T-helper 17 cell (primary cell): ENCODE data around the gene KLHDC1. TPM values are rescaled to one million over a fixed set of nuclear protein-coding genes. Genes with fewer than 3 reads are reported as not detected.
A peak's percentile ranks its signal among the peaks of the same experiment; 100 is the strongest.
"Not testable (repeated sequence)": the region's sequence is repeated elsewhere in the genome, so short reads cannot be mapped to it uniquely, and the experiment has no call there.

Experiments
- ATAC-seq: fragments of 150-1000 bp; cut with Tn5 transposase; 2 replicates; pipeline ENCODE4 v1.10.0; 2021; ENCODE audit warnings: mild to moderate bottlenecking, moderate library complexity
- DNase-seq, 3 donors: peaks; one replicate each; pipeline versions ENCODE4 v3.0.0 to v3.0.0-alpha.2; 2020 to 2021
- H3K9me3 ChIP-seq: one replicate; pipeline ENCODE4 v1.7.0; 2013; ENCODE audit warnings: low read length, mild to moderate bottlenecking; ENCODE audit not compliant: control insufficient read depth, poor library complexity, severe bottlenecking
- H3K27ac Mint-ChIP-seq: one replicate; pipeline ENCODE4 v1.8.0; 2022; ENCODE audit warnings: mild to moderate bottlenecking, moderate library complexity, mixed read lengths
- H3K27me3 Mint-ChIP-seq: one replicate; pipeline ENCODE4 v1.8.0; 2022; ENCODE audit warnings: mixed read lengths
- H3K36me3 Mint-ChIP-seq: one replicate; pipeline ENCODE4 v1.8.0; 2022; ENCODE audit warnings: low read depth, mixed read lengths
- H3K4me1 Mint-ChIP-seq: one replicate; pipeline ENCODE4 v1.8.0; 2022; ENCODE audit warnings: mild to moderate bottlenecking, mixed read lengths
- H3K4me3 Mint-ChIP-seq: one replicate; pipeline ENCODE4 v1.8.0; 2022; ENCODE audit warnings: mild to moderate bottlenecking, moderate library complexity, mixed read lengths
- total RNA-seq, 4 donors: library from RNA in 2 of 4; stranded (reverse) in 2 of 4; gene quantifications; one replicate each; pipeline ENCODE4 v1.2.3 and lab custom pipeline; 2022 to 2026

Gene KLHDC1
- total RNA-seq, 2 donors from 2014 or later, result 7.4 to 7.5 TPM

DNA sequence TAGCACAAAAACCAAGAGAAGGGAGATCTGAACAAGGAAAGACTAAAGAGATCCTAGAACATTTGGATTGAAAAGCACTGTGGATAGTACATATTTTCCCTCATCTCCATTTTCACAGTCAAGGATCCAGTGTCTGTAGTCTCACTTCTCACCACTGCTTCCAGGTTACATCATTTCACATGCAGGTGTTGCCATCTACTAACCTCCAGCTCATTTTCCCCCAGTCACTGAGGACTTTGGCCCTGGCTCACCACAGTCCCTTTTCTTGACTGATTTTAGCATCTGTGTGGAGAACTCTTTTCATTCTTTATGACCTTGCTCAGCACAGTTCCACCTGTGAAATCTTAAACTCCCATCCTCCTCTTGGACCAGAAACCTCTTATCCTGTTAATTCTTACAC lies 53.6 kb downstream of the KLHDC1 start:
- peaks cover 18% of the 10 kb centered on the region for H3K36me3 Mint-ChIP-seq
- not testable (repeated sequence) for DNase-seq, H3K4me3 Mint-ChIP-seq, H3K4me1 Mint-ChIP-seq, ATAC-seq, H3K27me3 Mint-ChIP-seq, H3K9me3 ChIP-seq
- H3K27ac Mint-ChIP-seq, result peak overlapping the region; percentile 39

GRCh38 chr14:49754570-49755097 lies 61.7 kb downstream of the KLHDC1 start:
- peaks cover 3% of the 10 kb centered on the region for H3K4me1 Mint-ChIP-seq
- ATAC-seq (no peak), DNase-seq (no peak)
- no peak overlapping the region for H3K4me3 Mint-ChIP-seq
- H3K27me3 Mint-ChIP-seq, result no peaks in the 10 kb centered on the region
- H3K27ac Mint-ChIP-seq, result no peak overlapping the region
- H3K9me3 ChIP-seq, result no peaks in the 10 kb centered on the region
- no peaks in the 10 kb centered on the region for H3K36me3 Mint-ChIP-seq

GRCh38 chr14:49755378-49755777 lies 62.5 kb downstream of the KLHDC1 start:
- Mint-ChIP-seq H3K4me1 (peaks cover 6% of the 10 kb centered on the region), H3K4me3 (no peak overlapping the region), H3K27ac (peak overlapping the region; percentile 16), H3K27me3 (no peaks in the 10 kb centered on the region), H3K36me3 (no peaks in the 10 kb centered on the region)
- H3K9me3 ChIP-seq, result no peaks in the 10 kb centered on the region
- ATAC-seq (no peak), DNase-seq (no peak)

DNA sequence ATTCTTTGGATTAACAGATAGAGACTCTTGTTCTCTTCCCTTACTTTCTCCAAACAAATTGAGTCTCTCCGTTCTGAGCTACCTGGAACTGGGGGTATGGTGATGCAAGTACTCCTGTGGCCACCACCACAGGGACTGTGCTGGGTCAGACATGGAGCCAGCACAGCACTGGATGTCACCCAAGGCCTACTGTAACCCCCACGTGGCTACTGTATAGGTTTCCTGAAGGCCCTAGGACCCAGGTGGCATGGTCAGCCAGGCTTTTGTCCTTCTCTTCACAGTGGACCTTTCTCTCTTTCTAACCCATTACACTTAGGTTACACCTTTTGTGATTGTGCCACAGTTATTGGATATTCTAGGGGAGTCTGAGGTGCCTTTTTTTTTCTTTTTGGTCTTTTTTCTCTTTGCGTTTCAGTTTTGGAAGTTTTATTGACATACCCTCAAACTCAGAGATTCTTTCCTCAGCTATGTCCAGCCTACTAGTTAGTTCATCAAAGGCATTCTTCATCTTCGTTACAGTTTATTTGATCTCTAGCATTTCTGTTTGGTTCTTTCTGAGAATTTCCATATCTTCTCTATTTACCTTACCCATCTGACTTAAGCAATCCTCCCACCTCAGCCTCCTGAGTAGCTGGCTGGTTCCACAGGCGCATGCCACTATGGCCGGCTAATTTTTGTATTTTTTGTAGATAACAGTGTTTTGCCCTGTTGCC lies 69.1 kb downstream of the KLHDC1 start:
- H3K27me3 Mint-ChIP-seq, result peaks cover 4% of the 10 kb centered on the region
- H3K9me3 ChIP-seq, result no peaks in the 10 kb centered on the region
- H3K36me3 Mint-ChIP-seq, result peaks cover 2% of the 10 kb centered on the region
- H3K4me1 Mint-ChIP-seq, result peaks cover 11% of the 10 kb centered on the region
- no peak overlapping the region for H3K4me3 Mint-ChIP-seq
- ATAC-seq, result no peak
- no peak for DNase-seq
- no peak overlapping the region for H3K27ac Mint-ChIP-seq

GRCh38 chr14:49766839-49767238 lies 73.9 kb downstream of the KLHDC1 start:
- Mint-ChIP-seq H3K27ac (peak overlapping the region; percentile 96), H3K27me3 (peaks cover 3% of the 10 kb centered on the region), H3K36me3 (peaks cover 2% of the 10 kb centered on the region), H3K4me1 (peaks cover 24% of the 10 kb centered on the region), H3K4me3 (peak overlapping the region; percentile 96)
- no peak for ATAC-seq
- DNase-seq, result no peak
- no peaks in the 10 kb centered on the region for H3K9me3 ChIP-seq

- Mint-ChIP-seq H3K4me1 (peaks cover 24% of the 10 kb centered on the region), H3K27ac (peak overlapping the region; percentile 96), H3K4me3 (peak overlapping the region; percentile 96), H3K27me3 (no peaks in the 10 kb centered on the region), H3K36me3 (peaks cover 2% of the 10 kb centered on the region)
- H3K9me3 ChIP-seq, result no peaks in the 10 kb centered on the region
- no peak for ATAC-seq
- DNase-seq, result no peak
These were observed 74.3 kb downstream of the KLHDC1 start for GRCh38 chr14:49767270-49767570.

DNA sequence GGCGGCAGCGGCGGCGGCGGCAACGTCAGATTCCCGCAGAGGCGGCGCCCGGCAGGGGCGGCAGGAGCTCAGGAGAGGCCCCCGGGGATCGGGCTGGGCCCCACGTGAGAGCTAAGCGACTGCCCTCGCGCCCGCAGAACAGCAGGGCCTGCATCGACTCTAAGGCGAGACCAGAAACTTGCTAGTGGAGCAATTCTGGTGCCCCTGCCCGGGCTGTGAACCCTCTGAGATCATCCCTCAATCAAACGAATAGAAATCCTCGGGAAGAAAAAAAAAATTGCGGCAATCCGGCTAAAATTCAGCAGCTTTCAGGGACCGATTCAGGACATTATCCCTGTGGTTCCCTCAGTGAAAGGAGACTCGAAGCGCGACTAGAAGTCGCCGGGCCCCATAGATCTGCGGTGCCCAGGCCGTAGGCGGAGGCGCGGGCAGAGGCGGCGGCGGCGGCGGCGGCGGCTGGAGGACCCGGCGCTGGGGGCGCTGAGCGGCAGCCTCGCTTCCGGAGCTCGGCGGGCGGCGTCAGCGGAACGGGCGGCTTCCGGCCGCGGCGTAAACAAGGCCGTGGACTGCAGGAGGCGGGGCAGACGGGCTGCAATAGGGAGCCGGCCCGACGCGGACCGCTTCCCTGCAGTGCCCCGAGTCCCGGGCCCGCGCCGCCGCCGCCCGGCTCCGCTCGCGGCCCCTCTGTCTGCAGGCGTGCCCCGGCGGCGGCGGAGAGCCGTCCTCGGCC lies 74.8 kb downstream of the KLHDC1 start, which contains the start of gene KLHDC2:
Gene KLHDC2 (plus strand): TSS at position 583 of the 730 bp plus-strand sequence. CDS start 316 bp downstream, outside the sequence.
- H3K9me3 ChIP-seq, result no peaks in the 10 kb centered on the region
- ATAC-seq (peak; percentile 84), DNase-seq (peak; percentile 84 to 86 (median 86))
- Mint-ChIP-seq H3K27me3 (no peaks in the 10 kb centered on the region), H3K4me1 (peaks cover 24% of the 10 kb centered on the region), H3K36me3 (peaks cover 2% of the 10 kb centered on the region), H3K4me3 (peak within 1 kb of the TSS; percentile 96), H3K27ac (peak within 1 kb of the TSS; percentile 96)

DNA sequence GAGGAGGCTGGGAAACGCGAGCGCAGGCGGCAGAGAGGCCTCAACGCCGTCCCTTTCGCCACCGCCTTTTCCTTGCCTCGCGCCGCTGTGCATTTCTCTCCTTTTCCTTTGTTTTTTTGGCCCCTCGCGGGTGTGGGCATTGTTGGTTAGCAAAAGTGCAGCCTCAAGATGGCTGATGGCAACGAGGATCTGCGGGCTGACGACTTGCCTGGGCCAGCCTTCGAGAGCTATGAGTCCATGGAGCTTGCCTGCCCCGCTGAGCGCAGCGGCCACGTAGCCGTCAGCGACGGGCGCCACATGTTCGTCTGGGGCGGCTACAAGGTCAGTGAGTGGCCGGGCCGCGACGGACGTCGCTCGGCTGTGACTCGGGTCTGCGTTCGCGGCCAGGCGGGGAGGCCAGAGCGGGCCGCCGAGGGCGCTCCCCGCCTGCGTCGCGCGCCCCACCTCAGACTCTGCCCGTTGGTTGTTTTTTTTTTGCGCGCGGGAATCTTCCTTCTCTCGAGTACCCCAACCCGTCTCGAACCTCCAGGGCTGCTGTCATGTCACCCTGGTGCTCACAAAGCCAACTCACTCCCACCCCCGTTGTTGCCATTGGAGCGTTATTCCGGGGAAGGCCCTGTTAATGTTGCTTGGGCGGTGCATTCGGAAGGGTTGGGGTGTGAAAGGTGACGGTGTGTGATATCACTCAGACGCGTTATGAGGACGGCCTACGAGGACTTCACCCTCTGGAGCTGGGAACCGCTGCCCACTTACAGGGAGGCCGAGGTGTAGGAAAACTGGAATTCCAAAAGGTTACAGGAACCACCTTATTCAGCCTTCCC lies 75.6 kb downstream of the KLHDC1 start:
- ATAC-seq (peak; percentile 51), DNase-seq (peak; percentile 32 to 53 (median 44))
- Mint-ChIP-seq H3K4me3 (peak overlapping the region; percentile 96), H3K36me3 (peaks cover 2% of the 10 kb centered on the region), H3K4me1 (peaks cover 24% of the 10 kb centered on the region), H3K27ac (peak overlapping the region; percentile 96), H3K27me3 (no peaks in the 10 kb centered on the region)
- no peaks in the 10 kb centered on the region for H3K9me3 ChIP-seq

GRCh38 chr14:49769171-49769570 lies 76.3 kb downstream of the KLHDC1 start:
- Mint-ChIP-seq H3K4me1 (peaks cover 24% of the 10 kb centered on the region), H3K36me3 (peaks cover 2% of the 10 kb centered on the region)

GRCh38 chr14:49769581-49770211 lies 76.8 kb downstream of the KLHDC1 start:
- H3K4me3 Mint-ChIP-seq, result peak overlapping the region; percentile 96
- ATAC-seq, result no peak
- no peak for DNase-seq
- peaks cover 24% of the 10 kb centered on the region for H3K4me1 Mint-ChIP-seq
- no peaks in the 10 kb centered on the region for H3K27me3 Mint-ChIP-seq
- H3K36me3 Mint-ChIP-seq, result peaks cover 2% of the 10 kb centered on the region
- peak overlapping the region; percentile 96 for H3K27ac Mint-ChIP-seq
- no peaks in the 10 kb centered on the region for H3K9me3 ChIP-seq

More at GRCh38 chr14:49769171-49769570, 76.3 kb downstream of the KLHDC1 start:
- ATAC-seq, result no peak
- no peaks in the 10 kb centered on the region for H3K9me3 ChIP-seq
- H3K27me3 Mint-ChIP-seq, result no peaks in the 10 kb centered on the region
- peak overlapping the region; percentile 96 for H3K27ac Mint-ChIP-seq
- no peak for DNase-seq
- H3K4me3 Mint-ChIP-seq, result peak overlapping the region; percentile 96

DNA sequence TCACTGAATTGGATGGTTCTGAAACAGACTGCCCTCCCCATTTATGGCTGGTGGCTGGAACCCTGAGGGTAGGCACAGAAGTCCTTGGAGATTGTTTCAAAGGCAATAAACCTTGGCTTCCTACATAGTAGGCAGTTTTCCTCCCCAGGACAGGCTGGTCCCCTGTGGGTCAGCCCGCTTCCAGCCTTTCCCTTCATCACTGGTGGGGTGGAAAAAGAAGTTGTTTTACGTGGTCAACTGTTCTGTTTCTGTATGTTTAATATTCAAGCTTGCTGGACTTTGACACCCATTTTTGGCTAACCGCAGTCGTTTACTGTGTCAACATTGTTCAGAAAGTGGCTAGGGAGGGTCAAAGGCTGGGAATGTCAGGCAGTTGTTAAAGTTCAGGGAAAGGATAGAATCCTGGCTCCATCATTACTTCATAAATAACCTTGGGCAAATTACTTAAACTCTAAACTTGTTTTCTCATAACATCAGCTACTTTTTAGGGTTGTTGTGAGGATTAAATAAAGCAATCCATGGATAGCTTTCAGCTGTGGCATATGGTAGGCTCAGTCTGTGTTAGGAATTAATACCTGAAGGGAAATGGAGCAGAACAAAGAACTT lies 77.4 kb downstream of the KLHDC1 start:
- H3K9me3 ChIP-seq, result no peaks in the 10 kb centered on the region
- H3K27me3 Mint-ChIP-seq, result no peaks in the 10 kb centered on the region
- DNase-seq (no peak), ATAC-seq (no peak)
- peak overlapping the region; percentile 41 for H3K4me3 Mint-ChIP-seq
- peaks cover 27% of the 10 kb centered on the region for H3K4me1 Mint-ChIP-seq
- peak overlapping the region; percentile 96 for H3K27ac Mint-ChIP-seq
- peaks cover 3% of the 10 kb centered on the region for H3K36me3 Mint-ChIP-seq

DNA sequence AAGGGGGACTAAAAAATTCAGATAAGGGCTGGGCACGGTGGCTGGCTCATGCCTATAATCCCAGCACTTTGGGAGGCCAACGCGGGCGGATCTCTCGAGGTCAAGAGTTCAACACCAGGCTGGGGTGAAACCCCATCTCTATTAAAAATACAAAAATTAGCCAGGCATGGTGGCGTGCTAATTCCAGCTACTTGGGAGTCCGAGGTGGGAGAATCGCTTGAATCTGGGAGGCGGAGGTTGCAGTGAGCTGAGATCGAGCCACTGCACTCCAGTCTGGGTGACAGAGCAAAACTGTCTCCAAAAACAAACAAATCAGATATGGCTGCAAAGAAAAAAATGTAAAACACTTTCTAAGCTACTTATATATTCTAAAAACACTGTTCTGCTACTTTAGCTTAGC lies 78.8 kb downstream of the KLHDC1 start:
- H3K27ac Mint-ChIP-seq, ATAC-seq, H3K4me3 Mint-ChIP-seq, H3K36me3 Mint-ChIP-seq, H3K27me3 Mint-ChIP-seq, DNase-seq, H3K9me3 ChIP-seq: not testable (repeated sequence)
- H3K4me1 Mint-ChIP-seq, result peaks cover 30% of the 10 kb centered on the region
